HUES6 (cell line): Measurements from ENCODE around the gene STYXL2.

Source experiments
- H3K27ac ChIP-seq: 2 replicates; pipeline ENCODE4 v1.7.0; 2013; ENCODE audit warnings: low read depth, mild to moderate bottlenecking, low read length, inconsistent platforms
- H3K27me3 ChIP-seq: 2 replicates; pipeline ENCODE4 v1.6.1; 2013; ENCODE audit warnings: low read length; ENCODE audit not compliant: control insufficient read depth, insufficient read depth
- H3K36me3 ChIP-seq: 2 replicates; pipeline ENCODE4 v1.6.1; 2013; ENCODE audit warnings: low read length; ENCODE audit not compliant: control insufficient read depth, insufficient read depth
- H3K4me1 ChIP-seq: 2 replicates; pipeline ENCODE4 v1.6.1; 2013; ENCODE audit warnings: low read length; ENCODE audit not compliant: control insufficient read depth, insufficient read depth
- H3K4me3 ChIP-seq: 2 replicates; pipeline ENCODE4 v1.5.1; 2013; ENCODE audit warnings: low read depth, low read length
- H3K9ac ChIP-seq: one replicate; pipeline ENCODE4 v1.6.1; 2013; ENCODE audit warnings: mild to moderate bottlenecking, low read length
- H3K9me3 ChIP-seq: 2 replicates; pipeline ENCODE4 v1.6.1; 2013; ENCODE audit warnings: low read depth, low read length; ENCODE audit not compliant: control insufficient read depth, insufficient read depth

Gene STYXL2

GRCh38 chr1:167061073-167061464 is 32.8 kb upstream of the STYXL2 start:
- H3K27ac ChIP-seq, result no peak overlapping the region
- no peaks in the 10 kb centered on the region for H3K36me3 ChIP-seq
- H3K9me3 ChIP-seq, result no peaks in the 10 kb centered on the region
- H3K27me3 ChIP-seq, result no peaks in the 10 kb centered on the region
- H3K4me1 ChIP-seq, result peaks cover 10% of the 10 kb centered on the region
- no peak overlapping the region for H3K9ac ChIP-seq
- H3K4me3 ChIP-seq, result no peak overlapping the region

GRCh38 chr1:167064621-167065020 is 29.3 kb upstream of the STYXL2 start:
- H3K9ac ChIP-seq, result no peak overlapping the region
- no peaks in the 10 kb centered on the region for H3K27me3 ChIP-seq

GRCh38 chr1:167065471-167065870 is 28.4 kb upstream of the STYXL2 start:
- Histone ChIP-seq H3K9ac (no peak overlapping the region), H3K4me1 (peaks cover 5% of the 10 kb centered on the region)

More at GRCh38 chr1:167064621-167065020, 29.3 kb upstream of the STYXL2 start:
- H3K4me1 ChIP-seq, result peaks cover 5% of the 10 kb centered on the region
- H3K27ac ChIP-seq, result no peak overlapping the region
- no peaks in the 10 kb centered on the region for H3K36me3 ChIP-seq
- no peak overlapping the region for H3K4me3 ChIP-seq
- no peaks in the 10 kb centered on the region for H3K9me3 ChIP-seq

GRCh38 chr1:167066333-167067122 is 27.3 kb upstream of the STYXL2 start:
- Histone ChIP-seq H3K4me3 (peak overlapping the region; percentile 53), H3K27me3 (no peaks in the 10 kb centered on the region), H3K9ac (peak overlapping the region; percentile 34), H3K36me3 (no peaks in the 10 kb centered on the region), H3K9me3 (no peaks in the 10 kb centered on the region), H3K4me1 (peaks cover 5% of the 10 kb centered on the region), H3K27ac (no peak overlapping the region)

More at GRCh38 chr1:167065471-167065870, 28.4 kb upstream of the STYXL2 start:
- Histone ChIP-seq H3K4me3 (no peak overlapping the region), H3K27me3 (no peaks in the 10 kb centered on the region), H3K36me3 (no peaks in the 10 kb centered on the region), H3K9me3 (no peaks in the 10 kb centered on the region), H3K27ac (no peak overlapping the region)

- no peak overlapping the region for H3K4me3 ChIP-seq
- H3K4me1 ChIP-seq, result peaks cover 5% of the 10 kb centered on the region
- H3K27me3 ChIP-seq, result no peaks in the 10 kb centered on the region
- no peaks in the 10 kb centered on the region for H3K9me3 ChIP-seq
- no peak overlapping the region for H3K27ac ChIP-seq
- H3K9ac ChIP-seq, result no peak overlapping the region
- H3K36me3 ChIP-seq, result no peaks in the 10 kb centered on the region
These were observed 26.0 kb upstream of the STYXL2 start for GRCh38 chr1:167067904-167068303.

GRCh38 chr1:167068761-167069160 is 25.1 kb upstream of the STYXL2 start:
- H3K9me3 ChIP-seq, result no peaks in the 10 kb centered on the region
- peaks cover 5% of the 10 kb centered on the region for H3K4me1 ChIP-seq
- no peak overlapping the region for H3K27ac ChIP-seq
- H3K27me3 ChIP-seq, result no peaks in the 10 kb centered on the region
- H3K36me3 ChIP-seq, result no peaks in the 10 kb centered on the region
- H3K9ac ChIP-seq, result no peak overlapping the region
- no peak overlapping the region for H3K4me3 ChIP-seq

GRCh38 chr1:167071286-167071685 is 22.6 kb upstream of the STYXL2 start:
- no peaks in the 10 kb centered on the region for H3K27me3 ChIP-seq
- peaks cover 2% of the 10 kb centered on the region for H3K4me1 ChIP-seq
- H3K9ac ChIP-seq, result no peak overlapping the region
- H3K4me3 ChIP-seq, result no peak overlapping the region
- no peaks in the 10 kb centered on the region for H3K36me3 ChIP-seq
- H3K27ac ChIP-seq, result no peak overlapping the region
- H3K9me3 ChIP-seq, result no peaks in the 10 kb centered on the region

GRCh38 chr1:167076136-167076710 is 17.7 kb upstream of the STYXL2 start:
- Histone ChIP-seq H3K27ac (no peak overlapping the region), H3K9ac (no peak overlapping the region), H3K4me3 (no peak overlapping the region), H3K4me1 (no peaks in the 10 kb centered on the region), H3K27me3 (no peaks in the 10 kb centered on the region), H3K9me3 (no peaks in the 10 kb centered on the region), H3K36me3 (no peaks in the 10 kb centered on the region)

GRCh38 chr1:167077128-167077867 is 16.6 kb upstream of the STYXL2 start:
- Histone ChIP-seq H3K9me3 (no peaks in the 10 kb centered on the region), H3K4me3 (no peak overlapping the region), H3K9ac (no peak overlapping the region), H3K36me3 (no peaks in the 10 kb centered on the region), H3K27ac (no peak overlapping the region), H3K4me1 (no peaks in the 10 kb centered on the region), H3K27me3 (no peaks in the 10 kb centered on the region)

GRCh38 chr1:167077868-167078210 is 16.0 kb upstream of the STYXL2 start:
- no peaks in the 10 kb centered on the region for H3K36me3 ChIP-seq

GRCh38 chr1:167081594-167082156 is 12.2 kb upstream of the STYXL2 start:
- H3K9me3 ChIP-seq, result peaks cover 3% of the 10 kb centered on the region; the same call in 1 of the 2 replicates
- H3K27me3 ChIP-seq, result no peaks in the 10 kb centered on the region
- H3K27ac ChIP-seq, result no peak overlapping the region
- H3K4me3 ChIP-seq, result no peak overlapping the region
- no peak overlapping the region for H3K9ac ChIP-seq
- no peaks in the 10 kb centered on the region for H3K36me3 ChIP-seq
- peaks cover 13% of the 10 kb centered on the region; the same call in 1 of the 2 replicates for H3K4me1 ChIP-seq

More at GRCh38 chr1:167077868-167078210, 16.0 kb upstream of the STYXL2 start:
- H3K4me3 ChIP-seq, result no peak overlapping the region
- H3K4me1 ChIP-seq, result peaks cover 5% of the 10 kb centered on the region; the same call in 1 of the 2 replicates
- H3K27ac ChIP-seq, result no peak overlapping the region
- H3K9ac ChIP-seq, result no peak overlapping the region
- no peaks in the 10 kb centered on the region for H3K27me3 ChIP-seq
- H3K9me3 ChIP-seq, result no peaks in the 10 kb centered on the region
